ENCODE data around the gene SND1.

GRCh38 chr7:127771707-127772106, 119.7 kb downstream of the SND1 start:
- no peak for TF ChIP-seq CTCF (IDR thresholded peaks at IDR 0.05)
- no peak for TF ChIP-seq POLR2A (IDR thresholded peaks at IDR 0.05)
